ENCODE measurements around the gene ACOT13.
"Not testable (repeated sequence)": the region's sequence is repeated elsewhere in the genome, so short reads cannot be mapped to it uniquely, and the experiment has no call there.

GRCh38 chr6:24640631-24641030 lies 26.2 kb upstream of the ACOT13 start:
- not testable (repeated sequence) for TF ChIP-seq CTCF, POLR2A, EP300 (IDR thresholded peaks at IDR 0.05)
